Measurements from ENCODE around the gene THPO. TPM values are rescaled to one million over a fixed set of nuclear protein-coding genes. Genes with fewer than 3 reads are reported as not detected.

The THPO gene
- total and polyA plus RNA-seq, 7 donors: 0.25 to 0.36 TPM; not detected in 5

GRCh38 chr3:184382326-184383032 is 4.5 kb upstream of the THPO start:
- WGBS, 2 donors: 83 to 87% methylated on average over 16 of the region's 16 CpGs
- Histone ChIP-seq H3K36me3 (no peaks in the 10 kb centered on the region), H3K4me3 (no peak overlapping the region), H3K27ac (no peak overlapping the region), H3K9me3 (no peaks in the 10 kb centered on the region), H3K27me3 (peaks cover 7 to 41% (median 27%) of the 10 kb centered on the region in 3 donors), H3K4me1 (peaks cover 0 to 23% (median 19%) of the 10 kb centered on the region in 4 donors)
- DNase-seq: no peak
- TF ChIP-seq CTCF (IDR thresholded peaks at IDR 0.05): no peak
- no peak for TF ChIP-seq POLR2A (IDR thresholded peaks at IDR 0.05)
- no peak for TF ChIP-seq EP300 (IDR thresholded peaks at IDR 0.05)
- no peak for TF ChIP-seq POLR2AphosphoS5 (IDR thresholded peaks at IDR 0.05)
- intact Hi-C loops (cut with DNase I): no loop called here

GRCh38 chr3:184381261-184382224 is 3.5 kb upstream of the THPO start:
- TF ChIP-seq CTCF (IDR thresholded peaks at IDR 0.05): no peak
- no peak for TF ChIP-seq POLR2AphosphoS5 (IDR thresholded peaks at IDR 0.05)
- no peak for TF ChIP-seq EP300 (IDR thresholded peaks at IDR 0.05)
- no peak for TF ChIP-seq POLR2A (IDR thresholded peaks at IDR 0.05)
- Histone ChIP-seq H3K27me3 (peaks cover 7 to 42% (median 30%) of the 10 kb centered on the region in 3 donors), H3K4me3 (peak overlapping the region in 3 of 4 donors; percentile 52 to 58 (median 57)), H3K36me3 (no peaks in the 10 kb centered on the region), H3K4me1 (peaks cover 0 to 23% (median 19%) of the 10 kb centered on the region in 4 donors), H3K9me3 (no peaks in the 10 kb centered on the region), H3K27ac (peak overlapping the region in 3 of 4 donors; percentile 10 to 52 (median 22))
- intact Hi-C loops (cut with DNase I): no loop called here
- DNase-seq: peak; percentile 67
- WGBS, 2 donors: 6 to 11% methylated on average over 55 of the region's 55 CpGs

- Histone ChIP-seq H3K4me1 (peaks cover 0 to 23% (median 19%) of the 10 kb centered on the region in 4 donors), H3K9me3 (no peaks in the 10 kb centered on the region), H3K4me3 (peak overlapping the region; percentile 25 to 58 (median 54)), H3K27me3 (peaks cover 3 to 36% (median 30%) of the 10 kb centered on the region in 3 donors), H3K36me3 (no peaks in the 10 kb centered on the region), H3K27ac (peak overlapping the region; percentile 45 to 72 (median 54))
- peak; percentile 64 for DNase-seq
- intact Hi-C loops (cut with DNase I): no loop called here
- no peak for TF ChIP-seq EP300 (IDR thresholded peaks at IDR 0.05)
- TF ChIP-seq POLR2AphosphoS5 (IDR thresholded peaks at IDR 0.05): no peak
- no peak for TF ChIP-seq CTCF (IDR thresholded peaks at IDR 0.05)
- TF ChIP-seq POLR2A (IDR thresholded peaks at IDR 0.05): no peak
- WGBS, 2 donors: 2 to 3% methylated on average over 42 of the region's 42 CpGs
Measured at GRCh38 chr3:184380627-184381260, 2.7 kb upstream of the THPO start.

- peaks cover 0 to 23% (median 19%) of the 10 kb centered on the region in 4 donors for H3K4me1 ChIP-seq
- no peak for TF ChIP-seq CTCF (IDR thresholded peaks at IDR 0.05)
- no peak for TF ChIP-seq EP300 (IDR thresholded peaks at IDR 0.05)
- TF ChIP-seq POLR2A (IDR thresholded peaks at IDR 0.05): no peak
- TF ChIP-seq POLR2AphosphoS5 (IDR thresholded peaks at IDR 0.05): no peak
- DNase-seq: peak; percentile 90
- H3K4me3 ChIP-seq: peak overlapping the region; percentile 25 to 58 (median 54)
- intact Hi-C loops (cut with DNase I): no loop called here
- H3K9me3 ChIP-seq: no peaks in the 10 kb centered on the region
- no peaks in the 10 kb centered on the region for H3K36me3 ChIP-seq
- peak overlapping the region; percentile 45 to 72 (median 54) for H3K27ac ChIP-seq
- peaks cover 3 to 36% (median 30%) of the 10 kb centered on the region in 3 donors for H3K27me3 ChIP-seq
- WGBS, 2 donors: 1 to 2% methylated on average over 59 to 62 of the region's 62 CpGs
Measured at GRCh38 chr3:184380185-184380626, 2.2 kb upstream of the THPO start.
